Lower leg skin (tissue), 4 donors: ENCODE measurements around the gene SCAPER. TPM values are rescaled to one million over a fixed set of nuclear protein-coding genes. Genes with fewer than 3 reads are reported as not detected.

Experiments used
- DNase-seq, 2 donors: peaks; one replicate each; pipeline ENCODE4 v3.0.0-alpha.2; 2019; ENCODE audit warnings: low spot score in 2 of 2
- H3K4me3 ChIP-seq: fragments of 200-600 bp; sonication (generic); 2 replicates; pipeline ENCODE4 v1.5.1; 2017; ENCODE audit warnings: mild to moderate bottlenecking, low read depth; ENCODE audit not compliant: poor library complexity, severe bottlenecking
- POLR2A ChIP-seq, 2 donors: fragments of 450-650 bp; IDR thresholded peaks; one replicate each; pipeline ENCODE4 v1.6.1; 2016 to 2017; ENCODE audit warnings: antibody characterized with exemption in 2 of 2, mild to moderate bottlenecking in 1 of 2, moderate library complexity in 1 of 2
- WGBS, 2 donors: methylation state at CpG; one replicate each; pipeline ENCODE4 v1.1.5; 2018; 5-methylcytosine and 5-hydroxymethylcytosine counted together
- intact Hi-C: fragments of 100-400 bp; cut with DNase I; formaldehyde crosslinking; loops from one replicate; pipeline ENCODE4 v1.15.0; 2023; ENCODE audit warnings: low total_unique reads
- total RNA-seq, 4 donors: library from RNA; depleted of rRNA; stranded (reverse); fragments of >200 nt; gene quantifications; one replicate each; pipeline ENCODE4 v1.1.0, GENCODE V29; 2016
- TF ChIP-seq, protein P1 (sequence below), 3 donors: fragments of 450-650 bp; IDR thresholded peaks; one replicate each; pipeline ENCODE4 v1.5.1; 2016; ENCODE audit warnings: antibody characterized with exemption in 3 of 3, mild to moderate bottlenecking in 3 of 3, moderate library complexity in 2 of 3

The SCAPER gene
- total RNA-seq, 4 donors from 2014 or later, result 23.8 to 63.2 (median 32.9) TPM

DNA sequence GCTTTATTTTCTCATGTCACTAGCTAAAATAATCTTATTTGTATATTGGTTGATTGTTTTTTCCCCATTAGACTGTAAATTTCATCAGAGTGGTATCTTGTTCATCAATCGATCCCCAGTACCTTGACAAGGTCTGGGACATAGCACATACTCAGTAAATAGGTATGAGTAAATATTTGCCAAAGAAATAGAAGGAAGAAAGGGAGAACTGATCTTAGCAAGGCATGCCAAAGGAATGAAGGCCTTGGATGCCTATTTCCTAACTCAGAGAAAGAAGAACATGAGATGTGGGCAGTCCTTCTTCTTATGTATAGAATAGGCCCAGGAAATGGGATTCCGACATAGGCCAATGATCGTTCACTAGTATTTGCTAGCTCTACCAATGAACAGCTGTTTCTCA, 513.8 kb downstream of the SCAPER start:
- intact Hi-C loops, result no loop called here
- no peak for TF ChIP-seq POLR2A (IDR thresholded peaks at IDR 0.05)
- TF ChIP-seq, protein P1, sequence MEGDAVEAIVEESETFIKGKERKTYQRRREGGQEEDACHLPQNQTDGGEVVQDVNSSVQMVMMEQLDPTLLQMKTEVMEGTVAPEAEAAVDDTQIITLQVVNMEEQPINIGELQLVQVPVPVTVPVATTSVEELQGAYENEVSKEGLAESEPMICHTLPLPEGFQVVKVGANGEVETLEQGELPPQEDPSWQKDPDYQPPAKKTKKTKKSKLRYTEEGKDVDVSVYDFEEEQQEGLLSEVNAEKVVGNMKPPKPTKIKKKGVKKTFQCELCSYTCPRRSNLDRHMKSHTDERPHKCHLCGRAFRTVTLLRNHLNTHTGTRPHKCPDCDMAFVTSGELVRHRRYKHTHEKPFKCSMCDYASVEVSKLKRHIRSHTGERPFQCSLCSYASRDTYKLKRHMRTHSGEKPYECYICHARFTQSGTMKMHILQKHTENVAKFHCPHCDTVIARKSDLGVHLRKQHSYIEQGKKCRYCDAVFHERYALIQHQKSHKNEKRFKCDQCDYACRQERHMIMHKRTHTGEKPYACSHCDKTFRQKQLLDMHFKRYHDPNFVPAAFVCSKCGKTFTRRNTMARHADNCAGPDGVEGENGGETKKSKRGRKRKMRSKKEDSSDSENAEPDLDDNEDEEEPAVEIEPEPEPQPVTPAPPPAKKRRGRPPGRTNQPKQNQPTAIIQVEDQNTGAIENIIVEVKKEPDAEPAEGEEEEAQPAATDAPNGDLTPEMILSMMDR (IDR thresholded peaks at IDR 0.05), result no peak
- H3K4me3 ChIP-seq, result no peak overlapping the region
- WGBS, 2 donors, result 95 to 97% methylated on average over 3 of the region's 3 CpGs
- DNase-seq, result no peak

DNA sequence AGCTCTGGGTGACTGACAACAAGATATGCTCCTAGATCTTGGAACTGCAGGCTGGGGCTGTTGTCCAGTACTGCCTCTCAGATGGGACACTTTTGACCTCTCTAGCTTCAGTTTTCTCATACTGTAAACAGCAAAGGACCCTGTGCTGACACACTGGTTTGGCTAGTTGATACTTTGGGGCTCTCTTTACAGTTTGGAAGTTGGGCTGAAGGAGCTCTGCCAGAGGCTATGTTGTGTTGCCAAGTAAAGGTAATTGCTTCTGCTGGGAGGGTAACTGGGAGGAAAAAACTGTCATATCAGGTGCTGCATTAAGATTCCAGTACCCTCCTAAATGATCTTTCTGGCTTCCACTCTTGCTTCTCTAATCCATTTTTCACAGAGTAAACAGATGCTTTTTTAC, 514.6 kb downstream of the SCAPER start:
- no peak overlapping the region for H3K4me3 ChIP-seq
- DNase-seq, result no peak
- intact Hi-C loops, result no loop called here
- TF ChIP-seq, protein P1 (IDR thresholded peaks at IDR 0.05), result no peak
- no peak for TF ChIP-seq POLR2A (IDR thresholded peaks at IDR 0.05)

DNA sequence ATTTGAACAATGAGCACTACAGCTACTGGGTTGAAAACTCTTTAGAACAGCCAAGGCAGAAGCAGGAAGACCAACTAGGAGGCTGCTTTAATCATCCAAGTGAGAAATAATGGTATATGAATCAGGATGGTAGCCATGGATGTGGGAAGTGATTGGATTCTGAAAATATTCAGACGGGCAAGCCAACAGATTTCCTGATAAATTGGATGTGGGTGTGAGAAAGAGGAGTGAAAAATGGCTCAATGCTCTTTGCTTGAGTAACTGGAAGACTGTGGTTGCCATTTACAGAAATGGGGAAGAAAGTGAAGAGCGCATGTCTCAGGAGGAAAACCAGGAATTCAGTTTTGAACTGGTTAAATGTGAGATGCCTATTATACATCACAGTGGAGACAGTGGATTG, 518.2 kb downstream of the SCAPER start:
- intact Hi-C loops, result no loop called here
- no peak for DNase-seq
- TF ChIP-seq POLR2A (IDR thresholded peaks at IDR 0.05), result no peak
- TF ChIP-seq, protein P1 (IDR thresholded peaks at IDR 0.05), result no peak
- H3K4me3 ChIP-seq, result no peak overlapping the region
- WGBS, 2 donors, result 88 to 89% methylated on average over 2 of the region's 2 CpGs

DNA sequence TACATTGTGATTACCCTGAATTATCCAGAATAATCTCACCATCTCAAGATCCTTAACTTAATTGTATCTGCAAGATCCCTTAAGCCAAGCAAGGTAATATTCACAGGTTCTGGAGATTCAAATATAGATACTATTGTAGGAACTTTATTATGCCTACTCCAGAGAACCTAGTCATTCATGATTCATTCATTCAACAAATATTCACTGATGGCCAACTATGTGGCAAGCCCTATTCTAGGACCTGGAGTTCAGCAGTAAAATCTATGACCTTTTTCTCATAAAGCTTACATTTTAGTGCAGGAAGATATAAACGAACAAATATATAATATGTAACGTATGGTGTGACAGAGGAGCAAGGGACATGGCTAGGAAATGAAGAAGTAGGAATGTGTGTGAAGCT, 519.0 kb downstream of the SCAPER start:
- intact Hi-C loops, result no loop called here
- DNase-seq, result no peak
- WGBS, 2 donors, result 95 to 99% methylated on average over 2 of the region's 2 CpGs
- TF ChIP-seq, protein P1 (IDR thresholded peaks at IDR 0.05), result no peak
- no peak for TF ChIP-seq POLR2A (IDR thresholded peaks at IDR 0.05)
- H3K4me3 ChIP-seq, result no peak overlapping the region

DNA sequence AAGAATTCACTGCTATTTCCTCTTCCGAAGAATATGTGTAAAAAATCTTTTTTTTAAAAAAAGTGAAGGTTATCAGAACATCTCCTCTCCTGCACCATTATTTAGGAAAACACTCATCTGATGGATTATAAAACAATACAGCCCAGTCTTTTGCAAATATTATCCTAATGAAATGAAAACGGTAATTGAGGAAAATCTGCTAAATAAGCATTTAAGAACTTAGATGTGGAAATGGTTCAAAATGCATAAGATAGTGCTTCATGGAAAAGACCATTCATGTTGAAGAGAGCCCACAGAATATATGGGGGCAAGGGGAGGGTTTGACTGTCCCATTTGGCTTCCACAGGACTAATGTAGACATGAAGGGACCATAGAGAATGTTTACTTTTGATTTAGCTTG, 520.7 kb downstream of the SCAPER start:
- no peak overlapping the region for H3K4me3 ChIP-seq
- intact Hi-C loops, result no loop called here
- TF ChIP-seq POLR2A (IDR thresholded peaks at IDR 0.05), result no peak
- 96 to 100% methylated on average over 2 of the region's 2 CpGs for WGBS, 2 donors
- no peak for DNase-seq

DNA sequence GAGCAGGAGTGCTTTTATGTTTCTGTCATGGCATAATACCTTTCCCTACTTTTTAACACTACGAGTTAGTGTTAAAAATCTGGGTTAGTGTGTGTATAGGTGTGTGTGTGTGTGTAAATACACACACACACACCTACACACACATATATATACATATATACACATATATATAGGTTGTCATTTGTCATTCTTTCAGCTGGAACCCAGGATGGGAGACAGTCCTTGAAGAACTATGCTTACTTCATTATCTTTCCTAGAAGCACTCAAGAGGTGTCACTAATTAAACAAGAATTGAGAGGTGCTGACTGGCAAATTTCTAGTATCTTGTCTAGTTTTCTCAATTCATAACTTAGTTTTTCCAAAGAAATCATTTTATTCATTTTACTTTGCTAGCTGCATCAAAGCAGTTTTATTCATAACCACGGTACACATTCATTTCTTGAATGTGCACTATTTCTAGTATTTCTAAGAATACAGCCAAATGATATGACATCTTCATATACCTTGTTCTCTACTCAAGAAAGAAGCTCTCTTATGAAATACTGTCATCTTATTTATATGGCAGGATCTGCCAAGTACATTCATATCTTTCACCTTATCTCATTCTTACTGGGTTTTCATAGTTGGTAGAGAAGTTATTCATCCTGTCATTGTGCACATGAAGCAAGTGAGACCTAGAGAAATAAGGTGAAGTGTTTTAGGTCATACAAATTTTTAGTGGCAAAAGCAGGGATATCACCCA, 522.0 kb downstream of the SCAPER start:
- no peak overlapping the region for H3K4me3 ChIP-seq
- TF ChIP-seq POLR2A (IDR thresholded peaks at IDR 0.05), result no peak
- TF ChIP-seq, protein P1 (IDR thresholded peaks at IDR 0.05), result no peak
- 95 to 97% methylated on average over 2 of the region's 2 CpGs for WGBS, 2 donors
- DNase-seq, result no peak
- intact Hi-C loops, result no loop called here
